Esophagus muscularis mucosa (tissue), 4 donors: Measurements from ENCODE around the gene TRIM71. TPM values are rescaled to one million over a fixed set of nuclear protein-coding genes. Genes with fewer than 3 reads are reported as not detected.

Experiments used
- DNase-seq: peaks from one replicate; pipeline ENCODE4 v3.0.0-alpha.2; 2017; ENCODE audit errors: extremely low spot score
- H3K27ac ChIP-seq, 4 donors: fragments of 200-600 bp; sonication (generic); replicated peaks in 1 of 4; 1 replicate in 3 of 4; 2 replicates in 1 of 4; pipeline ENCODE4 v1.5.1; 2016 to 2019; ENCODE audit warnings: mild to moderate bottlenecking in 1 of 4
- H3K27me3 ChIP-seq, 4 donors: fragments of 200-600 bp; sonication (generic); one replicate each; pipeline versions ENCODE4 v1.5.1 to v1.6.0; 2016 to 2019
- H3K36me3 ChIP-seq, 4 donors: fragments of 200-600 bp; sonication (generic); one replicate each; pipeline ENCODE4 v1.5.1; 2016 to 2019
- H3K4me1 ChIP-seq, 4 donors: fragments of 200-600 bp; sonication (generic); one replicate each; pipeline ENCODE4 v1.5.1; 2016 to 2019
- H3K4me3 ChIP-seq, 4 donors: fragments of 200-600 bp; sonication (generic); 1 replicate in 2 of 4; 2 replicates in 2 of 4; pipeline ENCODE4 v1.5.1; 2016 to 2019; ENCODE audit warnings: mild to moderate bottlenecking in 4 of 4, moderate library complexity in 1 of 4
- H3K9me3 ChIP-seq, 4 donors: fragments of 200-600 bp; sonication (generic); 1 replicate in 3 of 4; 2 replicates in 1 of 4; pipeline ENCODE4 v1.5.1; 2016 to 2019
- EP300 ChIP-seq: sonication (generic); formaldehyde crosslinking; IDR thresholded peaks from one replicate; pipeline ENCODE4 v1.6.1; 2017; ENCODE audit warnings: antibody characterized with exemption
- POLR2A ChIP-seq: fragments of 450-650 bp; IDR thresholded peaks from one replicate; pipeline ENCODE4 v1.6.1; 2017; ENCODE audit warnings: antibody characterized with exemption, moderate library complexity, mild to moderate bottlenecking, low read depth
- POLR2AphosphoS5 ChIP-seq, 2 donors: sonication (generic); formaldehyde crosslinking; IDR thresholded peaks; one replicate each; pipeline ENCODE4 v1.6.1; 2017; ENCODE audit warnings: antibody characterized with exemption in 2 of 2
- WGBS: methylation state at CpG from one replicate; pipeline ENCODE4 v1.1.5; 2018; 5-methylcytosine and 5-hydroxymethylcytosine counted together
- intact Hi-C: fragments of 100-400 bp; cut with DNase I; formaldehyde crosslinking; loops from one replicate; pipeline ENCODE4 v1.15.1; 2023
- total RNA-seq, 4 donors: library from RNA; depleted of rRNA; stranded (reverse); fragments of >200 nt; gene quantifications; one replicate each; pipeline versions ENCODE4 v1.1.0 to v1.2.1, GENCODE V29; 2016
- TF ChIP-seq, protein P1 (sequence below), 3 experiments: fragments of 200-600 bp in 2 of 3; fragments of 450-650 bp in 1 of 3; sonication (generic) in 2 of 3; IDR thresholded peaks; one replicate each; pipeline ENCODE4 v1.5.1; 2017 to 2019; ENCODE audit warnings: antibody characterized with exemption in 3 of 3, mild to moderate bottlenecking in 2 of 3, moderate library complexity in 1 of 3

TRIM71 gene
- total RNA-seq, 4 donors from 2014 or later, result not detected

GRCh38 chr3:32837789-32838188, 20.0 kb downstream of the TRIM71 start:
- Histone ChIP-seq H3K36me3 (no peaks in the 10 kb centered on the region), H3K4me3 (no peak overlapping the region), H3K27me3 (peaks cover 0 to 37% (median 0%) of the 10 kb centered on the region in 4 donors), H3K4me1 (no peaks in the 10 kb centered on the region), H3K27ac (no peak overlapping the region), H3K9me3 (no peaks in the 10 kb centered on the region)
- 91% methylated on average over 5 of the region's 5 CpGs for WGBS
- intact Hi-C loops, result no loop called here
- no peak for TF ChIP-seq EP300
- no peak for TF ChIP-seq POLR2A
- TF ChIP-seq POLR2AphosphoS5 (IDR thresholded peaks at IDR 0.05), result no peak
- TF ChIP-seq, protein P1, sequence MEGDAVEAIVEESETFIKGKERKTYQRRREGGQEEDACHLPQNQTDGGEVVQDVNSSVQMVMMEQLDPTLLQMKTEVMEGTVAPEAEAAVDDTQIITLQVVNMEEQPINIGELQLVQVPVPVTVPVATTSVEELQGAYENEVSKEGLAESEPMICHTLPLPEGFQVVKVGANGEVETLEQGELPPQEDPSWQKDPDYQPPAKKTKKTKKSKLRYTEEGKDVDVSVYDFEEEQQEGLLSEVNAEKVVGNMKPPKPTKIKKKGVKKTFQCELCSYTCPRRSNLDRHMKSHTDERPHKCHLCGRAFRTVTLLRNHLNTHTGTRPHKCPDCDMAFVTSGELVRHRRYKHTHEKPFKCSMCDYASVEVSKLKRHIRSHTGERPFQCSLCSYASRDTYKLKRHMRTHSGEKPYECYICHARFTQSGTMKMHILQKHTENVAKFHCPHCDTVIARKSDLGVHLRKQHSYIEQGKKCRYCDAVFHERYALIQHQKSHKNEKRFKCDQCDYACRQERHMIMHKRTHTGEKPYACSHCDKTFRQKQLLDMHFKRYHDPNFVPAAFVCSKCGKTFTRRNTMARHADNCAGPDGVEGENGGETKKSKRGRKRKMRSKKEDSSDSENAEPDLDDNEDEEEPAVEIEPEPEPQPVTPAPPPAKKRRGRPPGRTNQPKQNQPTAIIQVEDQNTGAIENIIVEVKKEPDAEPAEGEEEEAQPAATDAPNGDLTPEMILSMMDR (IDR thresholded peaks at IDR 0.05), result no peak
- DNase-seq, result no peak

DNA sequence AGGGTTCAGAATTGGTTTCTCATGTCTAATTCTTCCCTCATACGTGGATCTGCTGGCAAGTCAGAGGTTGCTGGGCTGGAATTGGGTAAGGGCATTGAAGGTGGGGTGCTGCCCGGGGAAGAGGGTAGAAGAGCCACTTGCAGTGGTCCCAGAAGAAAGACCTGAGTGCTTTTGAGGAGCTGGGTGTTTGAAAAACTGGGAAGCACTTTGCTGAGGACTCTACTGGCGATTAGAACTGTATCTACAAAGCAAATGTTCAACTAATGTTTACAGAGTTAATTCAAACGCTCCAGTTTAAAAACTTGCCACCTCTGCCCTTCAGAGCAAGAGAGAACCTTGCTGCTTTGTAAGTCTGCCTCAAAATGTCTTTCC, 21.9 kb downstream of the TRIM71 start:
- Histone ChIP-seq H3K27ac (no peak overlapping the region), H3K9me3 (no peaks in the 10 kb centered on the region), H3K27me3 (peaks cover 0 to 27% (median 0%) of the 10 kb centered on the region in 4 donors), H3K4me1 (no peaks in the 10 kb centered on the region), H3K4me3 (no peak overlapping the region), H3K36me3 (no peaks in the 10 kb centered on the region)
- intact Hi-C loops, result no loop called here
- WGBS, result 64% methylated on average over 4 of the region's 4 CpGs
- TF ChIP-seq POLR2A (no peak), POLR2AphosphoS5 (IDR thresholded peaks at IDR 0.05) (no peak), EP300 (no peak)
- TF ChIP-seq, protein P1 (IDR thresholded peaks at IDR 0.05), result no peak
- no peak for DNase-seq

DNA sequence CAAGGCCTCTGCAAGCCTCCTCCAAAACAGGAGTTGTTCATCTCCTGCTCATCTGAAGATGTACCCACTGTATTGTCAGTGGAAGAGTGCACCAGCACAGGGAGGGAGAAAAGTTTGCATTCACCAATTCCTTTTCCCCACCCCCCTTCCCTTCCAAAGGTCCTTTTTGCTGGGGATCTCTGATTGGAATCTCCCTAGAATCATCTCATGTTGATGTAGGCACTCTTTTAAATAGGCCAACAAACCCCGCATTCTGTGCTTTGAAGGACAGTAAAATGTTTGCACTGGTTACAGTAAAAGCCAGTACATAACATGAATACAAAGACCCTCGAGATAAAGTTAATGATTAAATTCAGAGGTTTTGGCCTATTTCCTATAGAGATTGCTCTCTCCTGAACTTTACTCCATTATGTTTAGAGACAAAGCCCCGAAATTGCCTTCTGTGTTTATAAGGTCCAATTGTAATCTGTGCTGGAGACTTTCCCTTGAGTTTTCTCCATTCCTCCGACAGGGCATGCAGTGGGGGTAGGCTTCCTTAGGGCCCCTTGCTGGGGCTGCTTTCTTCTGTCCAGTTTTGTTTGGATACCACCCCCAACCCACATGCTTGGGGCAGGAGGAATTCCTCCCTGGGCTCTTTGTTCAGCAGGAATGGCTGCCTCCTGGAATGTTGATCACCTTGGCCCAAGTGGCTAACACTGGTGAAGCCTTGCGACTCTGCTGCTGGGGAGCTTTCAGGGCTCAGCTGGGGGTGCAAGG, 22.5 kb downstream of the TRIM71 start:
- H3K4me1 ChIP-seq, result no peaks in the 10 kb centered on the region
- no peaks in the 10 kb centered on the region for H3K9me3 ChIP-seq
- intact Hi-C loops, result no loop called here
- TF ChIP-seq EP300, result no peak
- TF ChIP-seq POLR2A, result no peak
- TF ChIP-seq POLR2AphosphoS5 (IDR thresholded peaks at IDR 0.05), result no peak
- TF ChIP-seq, protein P1 (IDR thresholded peaks at IDR 0.05), result no peak
- H3K36me3 ChIP-seq, result no peaks in the 10 kb centered on the region
- peaks cover 0 to 21% (median 0%) of the 10 kb centered on the region in 4 donors for H3K27me3 ChIP-seq
- no peak overlapping the region for H3K4me3 ChIP-seq
- no peak overlapping the region for H3K27ac ChIP-seq
- no peak for DNase-seq
- WGBS, result 65% methylated on average over 5 of the region's 5 CpGs

- 81% methylated on average over 11 of the region's 12 CpGs for WGBS
- TF ChIP-seq, protein P1 (IDR thresholded peaks at IDR 0.05), result no peak
- TF ChIP-seq POLR2A, result no peak
- no peak for TF ChIP-seq POLR2AphosphoS5 (IDR thresholded peaks at IDR 0.05)
- TF ChIP-seq EP300, result no peak
- no peak overlapping the region for H3K4me3 ChIP-seq
- no peaks in the 10 kb centered on the region for H3K4me1 ChIP-seq
- H3K27ac ChIP-seq, result no peak overlapping the region
- H3K27me3 ChIP-seq, result peaks cover 0 to 14% (median 0%) of the 10 kb centered on the region in 4 donors
- intact Hi-C loops, result no loop called here
- no peaks in the 10 kb centered on the region for H3K9me3 ChIP-seq
- no peaks in the 10 kb centered on the region for H3K36me3 ChIP-seq
- DNase-seq, result no peak
Measured at GRCh38 chr3:32841341-32841740, 23.5 kb downstream of the TRIM71 start.
